Liver (tissue), 9 donors: ENCODE results near the gene GPR89B. TPM values are rescaled to one million over a fixed set of nuclear protein-coding genes. Genes with fewer than 3 reads are reported as not detected.

Experiments
- DNase-seq: peaks from one replicate; pipeline ENCODE4 v3.0.0-alpha.2; 2017; ENCODE audit warnings: low spot score
- H3K27ac ChIP-seq, 2 donors: one replicate each; pipeline ENCODE4 v1.7.0; 2013; ENCODE audit warnings: inconsistent platforms in 2 of 2, low read length in 2 of 2, control low read depth in 1 of 2, low read depth in 1 of 2, mild to moderate bottlenecking in 1 of 2
- H3K27me3 ChIP-seq, 4 donors: one replicate each; pipeline versions ENCODE4 v1.6.1 to v1.7.0; 2013; ENCODE audit warnings: low read length in 3 of 4, inconsistent platforms in 1 of 4, mild to moderate bottlenecking in 1 of 4, moderate library complexity in 1 of 4; ENCODE audit not compliant: control insufficient read depth in 4 of 4, insufficient read depth in 4 of 4
- H3K36me3 ChIP-seq, 4 donors: one replicate each; pipeline versions ENCODE4 v1.6.1 to v1.7.0; 2013; ENCODE audit warnings: low read length in 3 of 4, mild to moderate bottlenecking in 3 of 4, low read depth in 1 of 4, moderate library complexity in 1 of 4; ENCODE audit not compliant: control insufficient read depth in 4 of 4, insufficient read depth in 3 of 4
- H3K4me1 ChIP-seq, 4 donors: one replicate each; pipeline versions ENCODE4 v1.6.1 to v1.7.0; 2013; ENCODE audit warnings: low read length in 3 of 4, mild to moderate bottlenecking in 3 of 4, moderate library complexity in 1 of 4; ENCODE audit not compliant: control insufficient read depth in 4 of 4, insufficient read depth in 4 of 4
- H3K4me3 ChIP-seq, 3 donors: one replicate each; pipeline versions ENCODE4 v1.6.1 to v1.7.0; 2013; ENCODE audit warnings: low read length in 3 of 3, control low read depth in 1 of 3, low read depth in 1 of 3, mild to moderate bottlenecking in 1 of 3
- H3K9ac ChIP-seq, 2 donors: one replicate each; pipeline ENCODE4 v1.7.0; 2013; ENCODE audit warnings: low read length in 2 of 2, mild to moderate bottlenecking in 2 of 2, moderate library complexity in 2 of 2, control low read depth in 1 of 2, low read depth in 1 of 2
- H3K9me3 ChIP-seq, 4 donors: one replicate each; pipeline versions ENCODE4 v1.6.1 to v1.7.0; 2013; ENCODE audit warnings: low read length in 3 of 4; ENCODE audit not compliant: control insufficient read depth in 4 of 4
- ATF3 ChIP-seq: IDR thresholded peaks from 2 replicates; pipeline ENCODE4 v1.6.1; 2016; ENCODE audit warnings: antibody characterized with exemption
- CTCF ChIP-seq: fragments of 150-350 bp; IDR thresholded peaks from 2 replicates; pipeline ENCODE4 v1.5.1; 2017; ENCODE audit warnings: improper control_type of control experiment, low read depth, low read length; ENCODE audit not compliant: missing input control
- FOXA1 ChIP-seq: IDR thresholded peaks from 2 replicates; pipeline ENCODE4 v1.6.1; 2016; ENCODE audit warnings: antibody characterized with exemption
- GABPA ChIP-seq, 2 donors: IDR thresholded peaks in 1 of 2; conservative IDR thresholded peaks in 1 of 2; 2 replicates each; pipeline ENCODE4 v1.6.1; 2016; ENCODE audit warnings: antibody characterized with exemption in 2 of 2, mild to moderate bottlenecking in 1 of 2, moderate library complexity in 1 of 2
- HNF4A ChIP-seq, 2 donors: conservative IDR thresholded peaks; 2 replicates each; pipeline ENCODE4 v1.6.1; 2016; ENCODE audit warnings: antibody characterized with exemption in 2 of 2, mild to moderate bottlenecking in 2 of 2
- HNF4G ChIP-seq: IDR thresholded peaks from 2 replicates; pipeline ENCODE4 v1.6.1; 2016; ENCODE audit warnings: antibody characterized with exemption
- JUND ChIP-seq, 2 donors: IDR thresholded peaks; 2 replicates each; pipeline ENCODE4 v1.6.1; 2016; ENCODE audit warnings: antibody characterized with exemption in 2 of 2
- MAX ChIP-seq: IDR thresholded peaks from 2 replicates; pipeline ENCODE4 v1.6.1; 2016; ENCODE audit warnings: antibody characterized with exemption
- NR2F2 ChIP-seq: IDR thresholded peaks from 2 replicates; pipeline ENCODE4 v1.6.1; 2016; ENCODE audit warnings: antibody characterized with exemption
- RAD21 ChIP-seq, 2 donors: IDR thresholded peaks; 2 replicates each; pipeline ENCODE4 v1.6.1; 2016; ENCODE audit warnings: antibody characterized with exemption in 2 of 2, mild to moderate bottlenecking in 2 of 2
- REST ChIP-seq: IDR thresholded peaks from 2 replicates; pipeline ENCODE4 v1.6.1; 2016; ENCODE audit warnings: antibody characterized with exemption, mild to moderate bottlenecking
- RXRA ChIP-seq, 2 donors: IDR thresholded peaks; 2 replicates each; pipeline ENCODE4 v1.6.1; 2017 to 2018; ENCODE audit warnings: antibody characterized with exemption in 2 of 2, mild to moderate bottlenecking in 1 of 2
- SP1 ChIP-seq: IDR thresholded peaks from 2 replicates; pipeline ENCODE4 v1.6.1; 2018; ENCODE audit warnings: antibody characterized with exemption, mild to moderate bottlenecking
- TAF1 ChIP-seq: conservative IDR thresholded peaks from 2 replicates; pipeline ENCODE4 v1.6.1; 2016; ENCODE audit warnings: antibody characterized with exemption, mild to moderate bottlenecking
- YY1 ChIP-seq: IDR thresholded peaks from 2 replicates; pipeline ENCODE4 v1.6.1; 2016; ENCODE audit warnings: antibody characterized with exemption, mild to moderate bottlenecking
- WGBS: extraction: QIAGEN DNeasy Blood & Tissue Kit; methylation state at CpG from one replicate; pipeline ENCODE4 v1.1.7; 2013; 5-methylcytosine and 5-hydroxymethylcytosine counted together
- polyA plus RNA-seq, 2 donors: library from polyadenylated mRNA; stranded (reverse) in 1 of 2; unstranded in 1 of 2; fragments of 200-250 nt in 1 of 2; fragments of >200 nt in 1 of 2; fragmentation: Nextera tagmentation in 1 of 2; extraction: Ambion mirVana in 1 of 2; gene quantifications; one replicate each; pipeline versions ENCODE4 v1.2.1 to v1.2.3, GENCODE V29; 2013 to 2015
- total RNA-seq, 2 donors: library from RNA; depleted of rRNA; stranded (reverse); fragments of >200 nt; gene quantifications; one replicate each; pipeline ENCODE4 v1.2.3, GENCODE V29; 2014
- donor health status: healthy.
- donor health status: healthy.
- donor health status: healthy.
- donor health status: healthy.
- donor health status: healthy.

The GPR89B gene
- total and polyA plus RNA-seq, 4 donors: 7.2 to 19.2 (median 15.6) TPM

GRCh38 chr1:147895123-147895522 lies 33.1 kb upstream of the GPR89B start:
- no peak for DNase-seq
- H3K4me1 ChIP-seq: peaks cover 0 to 13% (median 11%) of the 10 kb centered on the region in 4 donors
- no peak overlapping the region for H3K27ac ChIP-seq
- peaks cover 0 to 3% (median 0%) of the 10 kb centered on the region in 4 donors for H3K27me3 ChIP-seq
- WGBS: 72% methylated on average over 4 of the region's 4 CpGs
- H3K4me3 ChIP-seq: no peak overlapping the region
- H3K36me3 ChIP-seq: no peaks in the 10 kb centered on the region
- no peaks in the 10 kb centered on the region for H3K9me3 ChIP-seq
- no peak overlapping the region for H3K9ac ChIP-seq
- TF ChIP-seq CTCF (no peak), MAX (no peak), FOXA1 (no peak), HNF4A (conservative IDR thresholded peaks at IDR 0.05) (no peak), RXRA (IDR thresholded peaks at IDR 0.05) (no peak), RAD21 (IDR thresholded peaks at IDR 0.05) (no peak), HNF4G (no peak), ATF3 (no peak), JUND (IDR thresholded peaks at IDR 0.05) (no peak), TAF1 (no peak), SP1 (no peak), GABPA (IDR thresholded peaks at IDR 0.05 in 1 of 2, conservative IDR thresholded peaks at IDR 0.05 in 1 of 2) (no peak)

- Histone ChIP-seq H3K4me1 (peaks cover 0 to 13% (median 11%) of the 10 kb centered on the region in 4 donors), H3K4me3 (no peak overlapping the region), H3K36me3 (no peaks in the 10 kb centered on the region), H3K27ac (no peak overlapping the region), H3K9ac (no peak overlapping the region), H3K9me3 (no peaks in the 10 kb centered on the region), H3K27me3 (no peaks in the 10 kb centered on the region)
- DNase-seq: peak; percentile 44
- 40% methylated on average over 8 of the region's 8 CpGs for WGBS
- TF ChIP-seq YY1 (no peak), RXRA (IDR thresholded peaks at IDR 0.05) (peak in 1 of 2 donors; percentile 28), HNF4G (peak; percentile 37), NR2F2 (peak; percentile 11), SP1 (peak; percentile 16), HNF4A (conservative IDR thresholded peaks at IDR 0.05) (peak; percentile 71 to 86), RAD21 (IDR thresholded peaks at IDR 0.05) (peak; percentile 38 to 48), REST (no peak), ATF3 (no peak)
Observed at GRCh38 chr1:147897029-147897752, 31.0 kb upstream of the GPR89B start.
